CD14-positive monocyte (primary cell): Measurements from ENCODE around the gene PITPNC1. TPM values are rescaled to one million over a fixed set of nuclear protein-coding genes. Genes with fewer than 3 reads are reported as not detected.

Experiments
- DNase-seq, 3 donors: peaks; one replicate each; pipeline ENCODE4 v3.0.0-alpha.2; 2011 to 2022
- H2AFZ ChIP-seq: 2 replicates; pipeline ENCODE4 v1.6.0; 2012; ENCODE audit warnings: mild to moderate bottlenecking, low read depth, low read length, inconsistent platforms; ENCODE audit not compliant: insufficient read depth, poor library complexity, severe bottlenecking
- H3K27ac ChIP-seq, 2 donors: 1 replicate in 1 of 2; 2 replicates in 1 of 2; pipeline ENCODE4 v1.5.1; 2012 to 2013; ENCODE audit warnings: low read length in 2 of 2, control low read depth in 1 of 2, inconsistent platforms in 1 of 2, low read depth in 1 of 2, mild to moderate bottlenecking in 1 of 2
- H3K27me3 ChIP-seq, 2 donors: one replicate each; pipeline versions ENCODE4 v1.6.0 to v1.6.1; 2011 to 2013; ENCODE audit warnings: low read length in 2 of 2; ENCODE audit not compliant: control insufficient read depth in 2 of 2, insufficient read depth in 2 of 2
- H3K36me3 ChIP-seq, 2 donors: replicated peaks in 1 of 2; 1 replicate in 1 of 2; 2 replicates in 1 of 2; pipeline versions ENCODE4 v1.5.1 to v1.6.1; 2012 to 2013; ENCODE audit warnings: low read length in 2 of 2, control low read depth in 1 of 2, inconsistent platforms in 1 of 2, mild to moderate bottlenecking in 1 of 2; ENCODE audit not compliant: insufficient read depth in 2 of 2, control insufficient read depth in 1 of 2
- H3K4me1 ChIP-seq, 2 donors: 1 replicate in 1 of 2; 2 replicates in 1 of 2; pipeline versions ENCODE4 v1.5.1 to v1.6.1; 2012 to 2013; ENCODE audit warnings: low read length in 2 of 2, control low read depth in 1 of 2, inconsistent platforms in 1 of 2, mild to moderate bottlenecking in 1 of 2, moderate library complexity in 1 of 2; ENCODE audit not compliant: insufficient read depth in 2 of 2, control insufficient read depth in 1 of 2
- H3K4me2 ChIP-seq: replicated peaks from 2 replicates; pipeline ENCODE3; 2012; ENCODE audit warnings: low read length, moderate library complexity, mild to moderate bottlenecking; ENCODE audit not compliant: poor library complexity, severe bottlenecking; ENCODE audit errors: extremely low read depth
- H3K4me3 ChIP-seq, 3 experiments: fragments of 200-600 bp in 1 of 3; sonication (generic) in 1 of 3; replicated peaks in 1 of 3; 1 replicate in 2 of 3; 2 replicates in 1 of 3; pipeline ENCODE4 v1.5.1; 2011 to 2013; ENCODE audit warnings: low read length in 3 of 3, mild to moderate bottlenecking in 3 of 3, control low read depth in 2 of 3, low read depth in 2 of 3, inconsistent platforms in 1 of 3, moderate library complexity in 1 of 3
- H3K79me2 ChIP-seq: 2 replicates; pipeline ENCODE4 v1.6.0; 2012; ENCODE audit warnings: mild to moderate bottlenecking, control low read depth, inconsistent platforms, low read length, moderate library complexity; ENCODE audit not compliant: insufficient read depth
- H3K9ac ChIP-seq: 2 replicates; pipeline ENCODE4 v1.6.0; 2017; ENCODE audit warnings: low read length, mild to moderate bottlenecking; ENCODE audit not compliant: insufficient read depth, poor library complexity, severe bottlenecking
- H3K9me3 ChIP-seq, 2 donors: replicated peaks in 1 of 2; 1 replicate in 1 of 2; 2 replicates in 1 of 2; pipeline versions ENCODE4 v1.5.1 to v1.6.1; 2012 to 2013; ENCODE audit warnings: low read length in 2 of 2, control low read depth in 1 of 2; ENCODE audit not compliant: control insufficient read depth in 1 of 2, insufficient read depth in 1 of 2
- H4K20me1 ChIP-seq: 2 replicates; pipeline ENCODE4 v1.6.0; 2012; ENCODE audit warnings: mild to moderate bottlenecking, low read length, control low read depth, moderate library complexity; ENCODE audit not compliant: insufficient read depth
- H3K27ac Mint-ChIP-seq, 7 donors: one replicate each; pipeline ENCODE4 v1.8.0; 2020; ENCODE audit warnings: mild to moderate bottlenecking in 7 of 7, mixed read lengths in 7 of 7, moderate library complexity in 6 of 7, inconsistent platforms in 2 of 7
- H3K27me3 Mint-ChIP-seq, 3 donors: one replicate each; pipeline ENCODE4 v1.8.0; 2021 to 2022; ENCODE audit warnings: low read depth in 3 of 3, mild to moderate bottlenecking in 3 of 3, mixed read lengths in 3 of 3, moderate library complexity in 3 of 3, inconsistent platforms in 1 of 3
- H3K36me3 Mint-ChIP-seq, 2 donors: one replicate each; pipeline ENCODE4 v1.8.0; 2020; ENCODE audit warnings: mixed read lengths in 2 of 2, inconsistent platforms in 1 of 2, mild to moderate bottlenecking in 1 of 2
- H3K4me1 Mint-ChIP-seq: one replicate; pipeline ENCODE4 v1.8.0; 2020; ENCODE audit warnings: mild to moderate bottlenecking, mixed read lengths
- H3K4me3 Mint-ChIP-seq, 2 donors: one replicate each; pipeline ENCODE4 v1.8.0; 2020; ENCODE audit warnings: mild to moderate bottlenecking in 2 of 2, mixed read lengths in 2 of 2, moderate library complexity in 1 of 2
- H3K9me3 Mint-ChIP-seq, 7 donors: one replicate each; pipeline ENCODE4 v1.8.0; 2020 to 2022; ENCODE audit warnings: mixed read lengths in 7 of 7, mild to moderate bottlenecking in 6 of 7, moderate library complexity in 6 of 7, inconsistent platforms in 2 of 7
- WGBS: methylation state at CpG from one replicate; pipeline ENCODE4 v1.1.5; 2013; ENCODE audit warnings: missing lambda C conversion rate; ENCODE audit not compliant: insufficient coverage; 5-methylcytosine and 5-hydroxymethylcytosine counted together
- intact Hi-C, 2 donors: fragments of 100-400 bp; cut with micrococcal nuclease; formaldehyde crosslinking; loops; one replicate each; pipeline versions ENCODE4 v1.15.0 to v1.15.1; 2023
- polyA plus RNA-seq, 3 donors: library from polyadenylated mRNA; depleted of rRNA in 1 of 3; unstranded in 2 of 3; stranded (reverse) in 1 of 3; fragments of 300-500 nt in 2 of 3; fragments of >200 nt in 1 of 3; fragmentation: Illumina TruSeq in 2 of 3; gene quantifications; 1 replicate in 2 of 3; 2 replicates in 1 of 3; pipeline ENCODE4 v1.2.3, GENCODE V29; 2012 to 2021
- TF ChIP-seq, protein P1 (sequence below): fragments of 200-600 bp; IDR thresholded peaks from one replicate; pipeline ENCODE4 v1.8.0; 2022; ENCODE audit warnings: antibody characterized with exemption, mild to moderate bottlenecking

PITPNC1 gene
- polyA plus RNA-seq, 3 donors: 18.5 to 31.0 (median 21.7) TPM

DNA sequence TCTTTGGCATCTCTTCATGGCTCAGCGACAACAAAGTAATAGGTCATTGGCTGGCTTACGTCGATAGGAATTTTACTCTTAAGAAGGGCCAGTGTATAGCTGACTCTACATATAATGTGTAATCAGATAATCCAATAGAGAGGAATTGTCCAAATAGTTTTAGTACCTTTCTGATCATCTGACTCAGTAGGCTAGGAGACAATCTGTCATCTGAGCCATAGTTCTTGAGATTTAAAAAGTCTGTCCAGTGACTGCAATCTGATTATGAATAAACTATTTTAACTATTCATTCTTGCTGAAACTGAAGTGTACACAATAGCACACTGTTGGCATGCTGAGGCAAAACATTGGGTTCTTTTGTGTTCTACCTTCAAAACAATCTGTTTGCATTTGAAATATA is 319.3 kb downstream of the PITPNC1 start:
- H3K27me3 ChIP-seq: no peaks in the 10 kb centered on the region
- H3K79me2 ChIP-seq: no peaks in the 10 kb centered on the region
- no peak for DNase-seq
- H3K4me1 ChIP-seq: no peaks in the 10 kb centered on the region
- no peak overlapping the region for H3K4me2 ChIP-seq
- peaks cover 0 to 9% of the 10 kb centered on the region in 2 donors for H3K36me3 ChIP-seq
- TF ChIP-seq, protein P1, sequence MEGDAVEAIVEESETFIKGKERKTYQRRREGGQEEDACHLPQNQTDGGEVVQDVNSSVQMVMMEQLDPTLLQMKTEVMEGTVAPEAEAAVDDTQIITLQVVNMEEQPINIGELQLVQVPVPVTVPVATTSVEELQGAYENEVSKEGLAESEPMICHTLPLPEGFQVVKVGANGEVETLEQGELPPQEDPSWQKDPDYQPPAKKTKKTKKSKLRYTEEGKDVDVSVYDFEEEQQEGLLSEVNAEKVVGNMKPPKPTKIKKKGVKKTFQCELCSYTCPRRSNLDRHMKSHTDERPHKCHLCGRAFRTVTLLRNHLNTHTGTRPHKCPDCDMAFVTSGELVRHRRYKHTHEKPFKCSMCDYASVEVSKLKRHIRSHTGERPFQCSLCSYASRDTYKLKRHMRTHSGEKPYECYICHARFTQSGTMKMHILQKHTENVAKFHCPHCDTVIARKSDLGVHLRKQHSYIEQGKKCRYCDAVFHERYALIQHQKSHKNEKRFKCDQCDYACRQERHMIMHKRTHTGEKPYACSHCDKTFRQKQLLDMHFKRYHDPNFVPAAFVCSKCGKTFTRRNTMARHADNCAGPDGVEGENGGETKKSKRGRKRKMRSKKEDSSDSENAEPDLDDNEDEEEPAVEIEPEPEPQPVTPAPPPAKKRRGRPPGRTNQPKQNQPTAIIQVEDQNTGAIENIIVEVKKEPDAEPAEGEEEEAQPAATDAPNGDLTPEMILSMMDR: no peak
- intact Hi-C loops: no loop called here
- no peaks in the 10 kb centered on the region for H4K20me1 ChIP-seq
- H3K4me3 Mint-ChIP-seq: no peak overlapping the region
- H3K9me3 ChIP-seq: no peaks in the 10 kb centered on the region
- no peak overlapping the region for H3K9ac ChIP-seq
- no peak overlapping the region for H3K27ac Mint-ChIP-seq
- no peaks in the 10 kb centered on the region for H3K9me3 Mint-ChIP-seq
- peaks cover 0 to 3% (median 0%) of the 10 kb centered on the region in 3 donors for H3K27me3 Mint-ChIP-seq
- no peak overlapping the region for H3K4me3 ChIP-seq
- H3K36me3 Mint-ChIP-seq: peaks cover 12 to 20% of the 10 kb centered on the region in 2 donors
- WGBS: 100% methylated on average over 1 of the region's 3 CpGs
- H3K27ac ChIP-seq: no peak overlapping the region
- H2AFZ ChIP-seq: no peak overlapping the region
- H3K4me1 Mint-ChIP-seq: peaks cover 7% of the 10 kb centered on the region

DNA sequence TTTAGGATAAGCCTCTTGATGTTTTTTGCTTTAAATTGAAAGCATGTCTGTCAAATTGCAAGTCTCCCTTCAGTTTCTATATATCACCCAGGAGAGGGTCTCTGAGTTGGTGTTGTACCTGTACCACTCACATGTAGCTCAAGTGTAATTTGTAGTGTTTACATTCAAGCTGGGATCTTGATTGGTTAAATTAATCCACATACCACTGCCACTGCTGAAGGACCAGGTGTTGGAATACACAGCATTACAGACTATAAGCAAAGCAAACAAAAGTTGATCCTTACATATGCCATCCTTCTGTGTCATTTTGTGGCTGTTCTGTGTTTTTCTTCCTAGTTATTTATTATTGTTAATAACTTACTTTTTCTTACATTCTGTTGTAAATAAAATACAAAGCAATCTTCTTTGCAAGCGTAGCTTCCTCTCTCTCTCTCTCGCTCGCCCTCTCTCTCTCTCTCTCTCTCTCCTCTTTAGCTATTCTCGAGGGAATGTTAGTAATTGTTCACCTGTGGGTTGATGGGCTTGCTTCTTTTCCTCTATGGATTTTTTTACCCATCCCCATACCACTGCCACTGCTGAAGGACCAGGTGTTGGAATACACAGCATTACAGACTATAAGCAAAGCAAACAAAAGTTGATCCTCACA is 319.9 kb downstream of the PITPNC1 start:
- H3K4me2 ChIP-seq: no peak overlapping the region
- no peaks in the 10 kb centered on the region for H3K9me3 ChIP-seq
- peaks cover 7% of the 10 kb centered on the region for H3K4me1 Mint-ChIP-seq
- no peaks in the 10 kb centered on the region for H3K4me1 ChIP-seq
- no peak for DNase-seq
- no peak overlapping the region for H3K4me3 ChIP-seq
- H3K27me3 ChIP-seq: no peaks in the 10 kb centered on the region
- H3K36me3 ChIP-seq: peaks cover 0 to 9% of the 10 kb centered on the region in 2 donors
- no peak overlapping the region for H3K9ac ChIP-seq
- no peak overlapping the region for H2AFZ ChIP-seq
- H3K9me3 Mint-ChIP-seq: no peaks in the 10 kb centered on the region
- H3K79me2 ChIP-seq: no peaks in the 10 kb centered on the region
- intact Hi-C loops: no loop called here
- TF ChIP-seq, protein P1: no peak
- H3K27me3 Mint-ChIP-seq: peaks cover 0 to 3% (median 0%) of the 10 kb centered on the region in 3 donors
- no peak overlapping the region for H3K27ac ChIP-seq
- H3K27ac Mint-ChIP-seq: no peak overlapping the region
- H3K4me3 Mint-ChIP-seq: no peak overlapping the region
- peaks cover 11 to 20% of the 10 kb centered on the region in 2 donors for H3K36me3 Mint-ChIP-seq
- no peaks in the 10 kb centered on the region for H4K20me1 ChIP-seq
- WGBS: no CpG with 5 or more reads among the region's 4 CpGs
